Neural cell (in vitro differentiated cells): ENCODE measurements around the gene DCXR. TPM values are rescaled to one million over a fixed set of nuclear protein-coding genes. Genes with fewer than 3 reads are reported as not detected.

Experiments used
- H2AFZ ChIP-seq: fragments of 200-600, 300-800 bp; sonication (generic), shearing (Covaris generic); 2 replicates; pipeline ENCODE4 v1.6.0; 2014; ENCODE audit warnings: low read depth, mild to moderate bottlenecking, antibody characterized with exemption, low read length, moderate library complexity
- H3F3A ChIP-seq: fragments of 200-600 bp; shearing (Covaris generic); 2 replicates; pipeline ENCODE4 v1.6.1; 2016; ENCODE audit warnings: mild to moderate bottlenecking, moderate library complexity, mixed read lengths, antibody characterized with exemption, low read length; ENCODE audit not compliant: insufficient read depth, poor library complexity, severe bottlenecking
- H3K27ac ChIP-seq: fragments of 200-600, 300-800 bp; sonication (generic), shearing (Covaris generic); 2 replicates; pipeline ENCODE4 v1.5.1; 2014; ENCODE audit warnings: mild to moderate bottlenecking, low read length, moderate library complexity
- H3K27me3 ChIP-seq: fragments of 300-800, 200-600 bp; sonication (generic), shearing (Covaris generic); 2 replicates; pipeline ENCODE4 v1.6.0; 2014; ENCODE audit warnings: mild to moderate bottlenecking, low read depth, low read length, moderate library complexity; ENCODE audit not compliant: insufficient read depth
- H3K36me3 ChIP-seq: fragments of 300-800, 200-600 bp; sonication (generic), shearing (Covaris generic); 2 replicates; pipeline ENCODE4 v1.5.1; 2014; ENCODE audit warnings: mild to moderate bottlenecking, antibody characterized with exemption, low read length, moderate library complexity; ENCODE audit not compliant: insufficient read depth
- H3K4me2 ChIP-seq: fragments of 300-800, 200-600 bp; sonication (generic), shearing (Covaris generic); 2 replicates; pipeline ENCODE4 v1.6.0; 2014; ENCODE audit warnings: mild to moderate bottlenecking, low read length
- H3K4me3 ChIP-seq: fragments of 300-800, 200-600 bp; sonication (generic), shearing (Covaris generic); 2 replicates; pipeline ENCODE4 v1.5.1; 2014; ENCODE audit warnings: mild to moderate bottlenecking, low read length, moderate library complexity
- H3K79me2 ChIP-seq: fragments of 200-600 bp; shearing (Covaris generic); replicated peaks from 2 replicates; pipeline ENCODE4 v1.6.0; 2014; ENCODE audit warnings: mild to moderate bottlenecking, low read length, moderate library complexity; ENCODE audit not compliant: insufficient read depth
- H3K9ac ChIP-seq: fragments of 300-800, 200-600 bp; sonication (generic), shearing (Covaris generic); 2 replicates; pipeline ENCODE4 v1.6.1; 2016; ENCODE audit warnings: mild to moderate bottlenecking, low read length, mixed read lengths
- H3K9me2 ChIP-seq: fragments of 200-600 bp; shearing (Covaris generic); 2 replicates; pipeline ENCODE4 v1.6.1; 2016; ENCODE audit warnings: mild to moderate bottlenecking, low read length, mixed read lengths; ENCODE audit not compliant: insufficient read depth
- H3K9me3 ChIP-seq: fragments of 200-600, 300-800 bp; sonication (generic), shearing (Covaris generic); 2 replicates; pipeline ENCODE4 v1.6.1; 2016; ENCODE audit warnings: mild to moderate bottlenecking, mixed run types, low read length, moderate library complexity, mixed read lengths
- H4K20me1 ChIP-seq: fragments of 200-600 bp; shearing (Covaris generic); 2 replicates; pipeline ENCODE4 v1.6.1; 2016; ENCODE audit warnings: mild to moderate bottlenecking, mixed run types; ENCODE audit not compliant: insufficient read depth
- CTCF ChIP-seq: fragments of 450-650 bp; IDR thresholded peaks from 2 replicates; pipeline ENCODE4 v1.5.1; 2014; ENCODE audit warnings: antibody characterized with exemption, mild to moderate bottlenecking, moderate library complexity; ENCODE audit not compliant: poor library complexity, severe bottlenecking
- EP300 ChIP-seq: fragments of 450-650 bp; conservative IDR thresholded peaks from 2 replicates; pipeline ENCODE4 v1.6.1; 2014; ENCODE audit warnings: antibody characterized with exemption, mild to moderate bottlenecking, moderate library complexity; ENCODE audit not compliant: poor library complexity, severe bottlenecking
- EZH2 ChIP-seq: fragments of 200-600, 300-800 bp; shearing (Covaris generic), sonication (generic); IDR thresholded peaks from 2 replicates; pipeline ENCODE4 v1.6.1; 2014; ENCODE audit warnings: antibody characterized with exemption, low read length, borderline replicate concordance, mild to moderate bottlenecking; ENCODE audit not compliant: insufficient read depth, poor library complexity, severe bottlenecking
- MXI1 ChIP-seq: fragments of 450-650 bp; conservative IDR thresholded peaks from 2 replicates; pipeline ENCODE4 v1.6.1; 2014; ENCODE audit warnings: antibody characterized with exemption, mild to moderate bottlenecking; ENCODE audit not compliant: poor library complexity, severe bottlenecking
- POLR2AphosphoS5 ChIP-seq: IDR thresholded peaks from 2 replicates; pipeline ENCODE4 v1.6.1; 2012
- RAD21 ChIP-seq: fragments of 450-650 bp; conservative IDR thresholded peaks from 2 replicates; pipeline ENCODE4 v1.6.1; 2014; ENCODE audit warnings: antibody characterized with exemption, mild to moderate bottlenecking, moderate library complexity
- REST ChIP-seq: IDR thresholded peaks from 2 replicates; pipeline ENCODE4 v1.6.1; 2012; ENCODE audit warnings: borderline replicate concordance
- SMC3 ChIP-seq: fragments of 450-650 bp; conservative IDR thresholded peaks from 2 replicates; pipeline ENCODE4 v1.6.1; 2014; ENCODE audit warnings: antibody characterized with exemption, mild to moderate bottlenecking, moderate library complexity; ENCODE audit not compliant: poor library complexity
- TAF1 ChIP-seq: IDR thresholded peaks from 2 replicates; pipeline ENCODE4 v1.6.1; 2012; ENCODE audit warnings: low read depth
- polyA plus RNA-seq: library from polyadenylated mRNA; depleted of rRNA; stranded (reverse); fragments of >200 nt; gene quantifications from 2 replicates; pipeline ENCODE4 v1.2.3, GENCODE V29; 2014

DCXR gene
- polyA plus RNA-seq, 1 donor from 2014 or later = 129 TPM

GRCh38 chr17:82055023-82055964 is 17.8 kb upstream of the DCXR start:
- no peaks in the 10 kb centered on the region for H3F3A ChIP-seq
- no peak overlapping the region for H3K4me3 ChIP-seq
- TF ChIP-seq POLR2AphosphoS5 (no peak), REST (no peak), EZH2 (no peak), RAD21 (no peak), TAF1 (no peak), MXI1 (no peak), EP300 (no peak), CTCF (no peak), SMC3 (no peak)
- peaks cover 10% of the 10 kb centered on the region for H3K79me2 ChIP-seq
- H3K27me3 ChIP-seq = no peaks in the 10 kb centered on the region
- H3K9me2 ChIP-seq = no peaks in the 10 kb centered on the region
- H3K36me3 ChIP-seq = no peaks in the 10 kb centered on the region
- no peaks in the 10 kb centered on the region for H4K20me1 ChIP-seq
- no peak overlapping the region for H3K9ac ChIP-seq
- no peak overlapping the region for H3K4me2 ChIP-seq
- H2AFZ ChIP-seq = no peak overlapping the region
- H3K27ac ChIP-seq = no peak overlapping the region
- H3K9me3 ChIP-seq = no peaks in the 10 kb centered on the region

- Histone ChIP-seq H3K4me3 (no peak overlapping the region), H3F3A (no peaks in the 10 kb centered on the region), H4K20me1 (no peaks in the 10 kb centered on the region), H3K27me3 (no peaks in the 10 kb centered on the region), H3K9ac (no peak overlapping the region), H3K9me2 (no peaks in the 10 kb centered on the region), H3K36me3 (no peaks in the 10 kb centered on the region), H3K79me2 (peaks cover 10% of the 10 kb centered on the region), H2AFZ (no peak overlapping the region), H3K27ac (no peak overlapping the region), H3K9me3 (no peaks in the 10 kb centered on the region), H3K4me2 (no peak overlapping the region)
- TF ChIP-seq REST (no peak), EZH2 (no peak), CTCF (no peak), POLR2AphosphoS5 (no peak), SMC3 (no peak), EP300 (no peak)
These were observed 17.0 kb upstream of the DCXR start for GRCh38 chr17:82054351-82055022.
